HG03139 (cell line): Measurements from ENCODE around the gene SELENOO.

Experiments used
- ATAC-seq: cut with Tn5 transposase; IDR thresholded peaks from one replicate; pipeline ENCODE4 v1.9.1; 2021; ENCODE audit not compliant: unreplicated experiment

The SELENOO gene

DNA sequence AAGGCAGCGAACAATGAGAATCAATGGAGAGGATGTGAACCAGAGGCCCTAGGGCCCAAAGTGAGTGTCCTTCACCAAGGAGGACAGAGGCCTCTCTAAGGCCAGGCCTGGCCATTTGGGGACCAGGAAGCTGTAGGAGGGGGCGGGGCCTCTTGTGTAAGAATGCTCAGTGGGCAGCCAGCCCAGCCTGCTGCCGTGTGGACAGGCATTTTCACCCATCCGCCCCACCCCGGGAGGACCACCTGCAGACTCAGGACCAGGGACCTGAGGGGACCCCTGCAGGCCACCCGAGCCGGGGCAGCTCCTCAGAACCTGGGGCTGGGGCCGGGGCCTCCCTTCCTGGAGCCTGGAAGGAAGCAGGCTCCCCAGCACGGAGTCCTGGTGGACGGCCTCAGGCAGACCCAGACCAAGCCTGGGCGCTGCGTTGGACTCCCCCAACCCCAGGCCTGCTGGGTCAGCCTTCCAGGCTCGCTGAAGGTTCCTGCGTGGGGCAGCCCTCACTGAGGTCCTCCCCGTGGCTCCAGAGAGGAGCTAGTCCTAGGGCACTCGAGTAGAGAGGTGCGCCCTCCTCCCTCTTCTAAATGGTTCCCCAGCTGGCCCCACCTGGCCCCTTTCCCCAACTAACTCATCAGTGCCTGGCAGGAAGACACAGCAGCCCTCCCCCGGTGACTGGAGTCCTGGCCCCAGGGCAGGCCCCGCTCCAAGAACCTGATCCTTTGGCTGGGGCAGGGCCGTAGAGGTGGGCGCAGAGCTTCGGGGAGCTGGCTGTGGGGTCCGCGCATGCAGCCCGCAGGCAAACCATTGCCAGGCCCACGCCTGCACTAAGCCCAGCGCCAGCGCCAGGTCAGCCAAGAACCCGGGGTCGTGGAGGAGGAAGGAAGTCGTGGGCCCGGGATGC is 16.6 kb upstream of the SELENOO start:
- no peak for ATAC-seq

DNA sequence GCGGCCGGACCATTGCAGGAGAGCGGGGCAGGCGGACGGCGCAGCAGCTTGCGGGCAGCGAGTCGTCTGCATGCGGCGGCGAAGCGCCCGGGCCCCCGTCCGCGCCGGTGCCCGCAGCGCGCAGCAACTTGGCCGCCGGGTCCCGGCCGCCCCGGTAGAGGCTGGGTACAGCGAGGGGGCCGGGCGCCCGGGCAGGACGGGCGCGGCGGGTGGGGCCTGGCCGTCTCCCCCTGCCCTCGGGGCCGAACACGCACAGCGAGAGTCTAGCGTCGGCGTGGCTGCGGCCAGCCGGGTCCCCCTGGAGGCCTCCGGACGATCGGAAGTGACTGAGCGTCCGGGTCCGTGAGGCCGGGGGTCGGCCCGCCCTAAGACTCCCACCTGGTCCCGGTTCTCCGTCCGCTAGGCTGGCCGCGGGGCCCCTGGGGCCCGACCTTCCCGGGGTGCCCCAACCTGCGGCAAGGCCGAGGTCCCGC is 15.9 kb upstream of the SELENOO start:
- no peak for ATAC-seq

DNA sequence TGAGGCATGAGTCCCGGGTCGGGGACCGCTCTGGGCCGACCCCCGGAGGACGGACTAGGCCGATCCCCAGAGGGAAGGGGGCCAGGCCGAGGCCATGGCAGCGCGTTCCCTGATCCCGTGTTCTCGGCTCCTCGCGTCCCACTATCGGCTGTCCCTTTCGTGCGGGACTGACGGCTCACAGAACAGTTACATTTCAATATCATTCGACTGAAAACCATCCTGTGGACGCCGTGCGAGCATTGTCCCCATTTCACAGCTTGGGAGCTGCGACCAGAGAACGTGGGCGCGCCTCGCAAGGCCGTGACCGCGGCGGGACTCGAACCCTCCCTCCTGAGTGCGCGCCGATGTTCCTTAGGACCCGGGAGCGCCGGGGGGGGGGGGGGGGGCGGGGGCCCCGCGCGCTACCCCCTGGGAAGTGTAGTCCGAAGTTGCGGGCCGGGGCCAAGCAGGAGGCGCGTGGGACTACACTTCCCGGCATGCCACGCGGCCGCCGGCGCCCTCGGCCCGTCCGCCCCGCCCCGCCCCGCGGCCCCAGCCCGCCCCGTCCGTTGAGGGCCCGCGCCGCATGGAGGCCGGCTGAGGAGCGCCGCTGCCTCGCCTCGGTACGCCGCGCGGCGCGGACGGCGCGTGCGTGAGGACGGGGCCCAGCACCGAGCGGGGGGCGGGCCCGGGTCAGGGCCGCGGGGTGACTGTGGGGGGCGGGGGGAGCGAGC is 15.3 kb upstream of the SELENOO start, which contains the start of gene TRABD:
Gene TRABD (plus strand): TSS at position 539 of the 713 bp plus-strand sequence. CDS start 7,148 bp downstream, outside the sequence.
- ATAC-seq, result peak; percentile 28

DNA sequence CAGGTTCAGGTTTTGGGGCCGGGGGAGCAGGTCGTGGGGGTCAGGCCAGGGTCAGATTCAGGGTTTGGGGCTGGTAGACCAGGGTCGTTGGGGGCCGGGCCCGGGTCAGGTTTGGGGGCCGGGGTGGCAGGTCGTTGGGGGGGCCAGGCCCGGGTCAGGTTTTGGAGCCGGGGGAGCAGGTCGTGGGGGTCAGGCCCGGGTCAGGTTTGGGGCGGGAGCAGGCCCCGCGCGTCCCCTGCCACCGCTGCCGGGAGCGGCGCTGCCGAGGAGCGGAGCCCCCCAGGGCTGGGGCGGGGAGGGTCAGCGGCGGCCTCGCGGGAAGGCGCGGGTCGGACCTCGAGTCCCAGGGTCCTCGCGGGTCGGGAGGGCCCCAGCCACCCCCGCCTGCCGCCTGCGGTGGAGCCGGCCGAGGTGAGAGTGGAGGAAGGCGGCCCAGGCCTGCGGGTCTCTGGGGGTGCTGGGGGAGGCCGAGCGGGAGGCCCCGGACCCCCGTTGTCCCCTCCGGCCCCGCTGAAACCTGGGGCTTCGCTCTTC is 14.6 kb upstream of the SELENOO start:
- ATAC-seq, result no peak

DNA sequence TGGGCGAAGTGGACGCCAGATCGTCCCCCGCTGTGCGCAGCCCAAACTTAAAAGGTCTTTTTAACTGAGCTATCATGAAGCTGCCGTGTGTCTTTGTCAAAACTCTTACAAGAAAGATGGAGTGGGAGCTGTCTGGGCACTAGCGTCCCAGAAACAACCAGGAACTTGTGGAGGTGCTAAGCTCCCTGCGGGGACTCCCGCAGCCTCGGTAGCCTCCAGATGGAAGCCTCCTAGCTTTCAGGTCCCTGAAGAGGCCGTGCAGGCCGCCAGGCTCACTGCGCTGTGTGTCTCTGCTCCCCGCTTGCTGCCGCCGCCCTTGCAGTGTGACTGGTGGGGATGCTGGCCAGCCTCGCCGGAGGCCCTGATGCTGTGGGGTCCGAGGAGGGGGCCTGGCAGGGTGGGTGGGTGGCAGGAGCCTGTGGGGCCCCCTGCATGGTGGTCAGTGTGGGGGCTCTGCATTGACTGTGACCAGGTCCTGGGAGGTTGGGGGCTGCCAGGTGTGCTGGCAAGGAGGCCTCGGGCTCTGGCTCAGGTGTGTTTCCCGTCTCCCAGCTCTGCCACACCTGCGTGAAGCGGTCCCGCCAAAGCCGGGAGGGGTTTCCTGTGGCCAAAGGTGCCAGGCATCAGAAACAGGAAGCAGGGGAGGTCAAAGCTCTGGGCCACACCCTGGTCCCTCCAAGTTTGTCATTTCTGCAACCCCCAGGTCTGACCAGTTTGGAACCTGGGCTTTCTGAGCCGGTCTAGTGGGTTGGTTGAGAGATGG is 13.9 kb upstream of the SELENOO start:
- ATAC-seq, result no peak

DNA sequence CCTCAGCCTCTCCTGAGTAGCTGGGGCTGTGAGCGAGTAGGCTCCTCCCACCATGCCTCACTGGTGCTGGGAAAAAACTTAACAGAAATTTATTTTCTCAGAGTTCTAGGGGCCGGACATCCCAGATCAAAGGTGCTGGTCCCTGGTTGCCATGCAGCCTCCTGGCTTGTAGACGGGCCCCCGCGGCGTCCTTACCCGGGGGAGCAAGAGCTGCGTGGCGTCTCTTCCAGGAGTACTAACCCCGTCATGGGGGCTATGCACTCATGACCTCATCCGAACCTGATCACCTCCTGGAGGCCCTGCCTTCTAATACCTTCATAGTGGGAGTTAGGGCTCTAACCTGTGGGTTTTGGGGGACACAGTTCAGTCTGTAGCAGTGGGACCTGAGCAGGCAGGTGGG is 12.5 kb upstream of the SELENOO start:
- no peak for ATAC-seq

DNA sequence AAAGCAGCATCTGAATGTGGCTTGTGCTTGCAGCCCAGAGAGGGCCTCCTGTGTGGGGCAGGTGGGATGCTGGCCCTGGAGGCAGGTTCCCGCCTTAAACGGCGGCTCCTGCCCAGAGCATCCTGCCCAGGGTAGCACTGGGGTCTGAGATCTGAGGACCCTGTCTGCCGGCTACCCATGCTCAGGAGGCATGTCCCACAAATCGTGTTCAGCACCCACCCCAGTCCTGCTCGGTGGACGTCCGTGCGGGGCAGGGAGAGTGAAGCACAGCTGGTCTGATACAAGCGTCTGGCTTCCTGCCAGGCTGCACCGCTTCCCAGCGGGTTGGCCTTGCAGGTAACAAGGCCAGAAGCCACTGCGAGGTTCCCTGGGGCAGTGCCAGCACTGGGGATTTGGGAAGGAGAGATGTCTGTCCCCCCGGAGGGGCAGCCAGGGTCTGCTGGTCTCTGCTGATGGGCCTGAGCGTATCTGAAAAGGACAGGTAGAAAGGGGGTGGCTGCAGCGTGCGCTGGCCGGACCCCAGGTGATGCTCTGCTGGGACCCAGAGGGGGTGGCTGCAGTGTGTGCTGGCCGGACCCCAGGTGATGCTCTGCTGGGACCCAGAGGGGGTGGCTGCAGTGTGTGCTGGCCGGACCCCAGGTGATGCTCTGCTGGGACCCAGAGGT is 11.5 kb upstream of the SELENOO start:
- ATAC-seq, result no peak

DNA sequence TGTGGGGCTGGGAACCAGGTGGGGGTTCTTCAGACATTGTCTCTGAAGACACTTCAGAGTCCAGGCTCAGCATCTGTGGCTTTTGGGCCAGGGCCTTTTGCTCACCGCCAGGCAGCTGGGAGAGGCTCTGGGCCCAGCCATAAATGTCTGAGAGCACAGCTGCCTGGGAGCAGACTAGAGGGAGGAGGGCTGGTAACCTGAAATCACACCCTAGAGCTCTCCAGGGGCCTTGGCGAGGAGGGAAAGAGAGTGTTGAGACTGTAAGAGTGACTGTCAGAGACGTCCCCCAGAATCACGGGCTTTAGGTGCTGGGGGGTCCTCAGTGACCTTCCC is 11.0 kb upstream of the SELENOO start:
- no peak for ATAC-seq

DNA sequence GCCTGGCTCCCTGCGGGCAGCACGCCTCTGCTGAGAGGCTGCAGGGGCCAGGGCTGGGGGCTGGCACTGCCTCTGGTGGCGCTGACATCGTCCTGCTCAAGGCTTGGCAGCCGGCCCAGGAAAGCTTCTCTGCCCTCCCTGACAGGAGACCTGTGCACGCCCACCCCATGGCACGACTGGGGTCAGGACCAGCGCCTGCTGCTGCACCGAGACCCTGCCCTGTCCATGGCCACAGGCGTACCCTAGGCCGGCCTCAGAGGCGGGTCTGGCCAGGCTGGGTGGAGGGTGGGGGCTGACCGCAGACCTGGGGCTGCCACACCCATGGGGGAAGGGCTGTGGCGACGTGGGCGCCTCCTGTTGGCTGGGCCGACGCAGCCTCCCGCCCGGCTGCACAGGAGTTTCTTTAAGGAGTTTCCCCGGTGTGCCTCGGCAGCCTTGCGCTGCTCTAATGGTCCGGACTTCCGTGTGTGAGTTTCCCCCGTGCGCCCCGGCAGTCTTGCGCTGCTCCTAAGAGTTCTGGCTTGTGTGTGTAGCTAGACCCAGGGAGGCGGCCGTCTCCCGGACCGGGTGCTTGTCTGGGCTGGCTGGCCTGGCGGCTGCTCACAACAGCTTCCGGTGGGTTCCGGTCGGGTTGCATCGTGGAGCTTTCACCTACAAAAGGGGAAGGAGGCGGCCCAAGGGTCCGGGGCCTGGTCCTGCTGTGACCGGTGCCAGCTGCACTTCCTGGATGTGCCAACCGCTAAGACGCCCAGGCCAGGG is 10.4 kb upstream of the SELENOO start:
- peak; percentile 32 for ATAC-seq

DNA sequence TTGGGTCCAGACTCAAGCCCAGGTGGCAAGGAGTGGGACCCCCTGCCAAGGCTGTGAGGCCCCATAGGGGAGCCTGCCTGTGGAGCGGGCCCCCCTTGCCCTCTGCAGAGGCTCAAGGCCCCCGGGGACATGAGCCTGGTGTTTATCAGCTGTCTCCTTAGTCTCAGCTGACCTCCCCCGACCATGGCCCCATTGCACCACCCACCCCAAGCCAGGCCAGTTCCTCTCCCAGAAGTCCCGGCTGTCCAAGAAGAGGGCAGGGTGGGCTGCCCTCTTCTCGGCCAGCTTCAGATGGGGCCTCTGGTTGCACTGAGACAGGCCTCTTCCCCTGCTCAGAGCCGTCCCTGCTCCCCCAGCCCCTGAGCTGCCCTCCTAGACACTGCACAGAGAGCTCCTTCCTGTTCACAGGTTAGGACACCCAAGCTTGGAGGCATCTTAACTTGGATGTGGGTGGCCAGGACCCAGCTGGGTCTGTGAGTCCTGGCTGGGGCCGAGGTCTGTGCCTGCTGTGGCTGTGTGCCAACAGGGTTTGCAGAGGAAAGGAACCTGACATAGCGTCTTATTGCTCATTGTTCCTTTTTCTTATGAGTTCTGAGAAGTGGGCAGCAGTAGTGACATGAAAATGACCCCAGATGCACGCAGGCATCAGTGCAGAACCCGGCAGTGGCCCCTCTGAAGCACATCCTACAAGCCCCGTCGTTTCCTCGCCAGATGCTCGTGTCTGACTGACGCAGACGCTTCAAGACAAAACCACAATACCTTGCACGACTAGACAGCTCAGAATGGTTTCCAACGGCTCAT is 9.7 kb upstream of the SELENOO start:
- peak; percentile 14 for ATAC-seq

DNA sequence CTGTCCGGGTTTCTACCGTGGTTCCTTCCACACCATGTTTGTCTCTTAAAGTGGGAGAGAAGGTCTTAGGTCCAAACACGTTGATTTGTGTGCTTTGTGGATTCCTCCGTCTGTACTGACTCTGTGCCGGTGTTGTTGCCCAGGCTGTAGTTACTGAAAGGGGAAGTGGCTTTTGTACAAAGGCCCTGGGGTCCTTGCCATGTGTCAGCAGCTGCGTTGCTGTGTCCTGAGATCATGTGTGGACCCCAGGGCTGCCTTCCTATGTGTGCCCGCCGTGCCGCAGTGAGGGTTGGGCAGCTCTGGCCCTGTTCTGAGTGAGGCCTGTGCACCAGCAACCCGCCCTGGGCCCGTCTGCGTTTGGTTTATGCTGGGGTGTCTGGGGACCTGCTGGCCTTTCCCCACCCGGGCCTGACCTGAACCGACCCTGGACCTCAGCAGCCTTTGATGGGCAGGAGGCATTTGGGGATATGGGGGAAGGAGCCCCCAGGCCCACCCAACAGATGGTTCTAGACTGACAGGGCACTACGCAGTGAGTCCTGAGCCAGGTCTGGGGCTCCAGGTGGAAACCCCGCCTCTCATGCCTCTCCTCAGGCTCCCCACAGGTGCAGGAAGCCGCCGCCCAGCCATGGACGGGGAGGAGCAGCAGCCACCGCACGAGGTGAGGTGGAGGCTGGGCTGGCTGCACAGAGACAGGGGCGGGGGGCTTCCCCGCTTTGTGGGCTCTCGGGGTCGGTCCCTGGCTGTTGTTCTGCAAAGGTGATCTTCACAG is 8.2 kb upstream of the SELENOO start:
- ATAC-seq, result no peak

DNA sequence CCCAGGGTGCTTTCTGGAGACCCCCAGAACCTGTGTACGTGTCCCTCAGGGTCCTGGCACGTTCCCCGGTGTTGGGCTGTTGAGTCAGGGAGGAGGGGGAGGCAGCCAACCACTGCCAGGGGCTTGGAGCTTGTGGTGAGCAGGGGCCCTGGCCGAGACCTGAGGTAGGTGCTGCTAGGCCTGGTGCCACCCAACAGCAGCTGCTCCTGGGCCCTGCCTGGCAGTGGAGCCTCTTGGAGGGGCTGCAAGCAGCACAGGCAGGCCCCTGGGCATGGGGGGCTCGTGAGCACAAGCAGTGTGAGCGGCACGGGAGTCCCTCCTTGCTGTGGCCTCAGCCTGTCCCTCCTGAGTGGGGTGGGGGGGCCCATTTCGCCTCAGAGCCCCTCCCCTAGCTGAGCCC is 7.2 kb upstream of the SELENOO start:
- no peak for ATAC-seq

DNA sequence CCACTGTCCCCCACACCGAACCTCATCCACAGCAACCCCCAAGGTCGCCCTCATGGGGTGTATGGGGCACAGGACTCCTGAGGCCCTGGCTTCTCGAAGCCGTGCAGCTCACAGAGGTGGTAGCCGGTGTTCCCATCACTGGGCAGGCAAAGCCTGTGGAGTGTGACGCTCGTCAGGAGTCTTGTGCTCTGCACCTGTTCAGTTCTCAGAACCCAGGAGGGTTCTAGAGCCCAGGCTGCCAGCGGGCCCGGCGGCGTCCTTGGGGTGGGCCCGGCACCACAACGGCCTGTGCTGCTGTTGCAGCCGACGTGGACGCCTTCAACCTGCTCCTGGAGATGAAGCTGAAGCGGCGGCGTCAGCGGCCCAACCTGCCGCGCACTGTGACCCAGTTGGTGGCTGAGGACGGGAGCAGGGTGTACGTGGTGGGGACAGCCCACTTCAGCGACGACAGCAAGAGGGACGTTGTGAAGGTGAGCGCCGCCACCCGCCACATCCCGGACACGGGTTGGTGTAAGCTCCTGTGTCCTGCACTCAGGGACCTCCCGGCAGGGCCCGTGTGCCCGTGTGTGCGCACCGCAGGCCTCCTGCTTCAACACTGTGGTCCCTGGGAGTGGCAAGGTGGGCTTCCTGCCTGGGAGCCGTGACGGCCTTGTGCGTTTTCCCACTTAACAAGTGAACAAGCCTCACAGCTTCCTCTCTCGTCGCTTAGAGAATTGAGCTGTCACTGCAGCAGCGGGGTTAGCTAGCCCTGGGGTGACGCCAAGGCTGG is 6.6 kb upstream of the SELENOO start:
- ATAC-seq, result no peak

DNA sequence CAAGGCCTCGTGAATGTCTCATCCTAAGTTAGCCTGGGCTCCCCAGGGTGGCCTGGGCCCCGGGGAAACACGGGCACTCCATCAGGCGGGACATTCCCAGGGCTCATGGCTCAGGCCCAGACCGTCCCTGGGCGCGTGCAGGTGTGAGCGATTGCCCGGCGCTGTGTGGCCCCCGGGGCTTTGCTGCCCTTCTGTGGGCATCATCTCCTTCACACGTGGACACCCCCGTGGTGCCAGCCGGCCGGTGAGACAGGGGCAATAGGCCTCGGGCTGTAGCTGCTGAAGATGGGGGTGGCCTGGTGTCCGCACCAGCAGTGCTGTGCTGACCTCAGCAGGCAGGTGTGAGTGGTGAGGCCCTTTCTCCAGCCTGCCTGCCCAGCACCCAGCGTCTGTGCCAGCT is 4.6 kb upstream of the SELENOO start:
- no peak for ATAC-seq

DNA sequence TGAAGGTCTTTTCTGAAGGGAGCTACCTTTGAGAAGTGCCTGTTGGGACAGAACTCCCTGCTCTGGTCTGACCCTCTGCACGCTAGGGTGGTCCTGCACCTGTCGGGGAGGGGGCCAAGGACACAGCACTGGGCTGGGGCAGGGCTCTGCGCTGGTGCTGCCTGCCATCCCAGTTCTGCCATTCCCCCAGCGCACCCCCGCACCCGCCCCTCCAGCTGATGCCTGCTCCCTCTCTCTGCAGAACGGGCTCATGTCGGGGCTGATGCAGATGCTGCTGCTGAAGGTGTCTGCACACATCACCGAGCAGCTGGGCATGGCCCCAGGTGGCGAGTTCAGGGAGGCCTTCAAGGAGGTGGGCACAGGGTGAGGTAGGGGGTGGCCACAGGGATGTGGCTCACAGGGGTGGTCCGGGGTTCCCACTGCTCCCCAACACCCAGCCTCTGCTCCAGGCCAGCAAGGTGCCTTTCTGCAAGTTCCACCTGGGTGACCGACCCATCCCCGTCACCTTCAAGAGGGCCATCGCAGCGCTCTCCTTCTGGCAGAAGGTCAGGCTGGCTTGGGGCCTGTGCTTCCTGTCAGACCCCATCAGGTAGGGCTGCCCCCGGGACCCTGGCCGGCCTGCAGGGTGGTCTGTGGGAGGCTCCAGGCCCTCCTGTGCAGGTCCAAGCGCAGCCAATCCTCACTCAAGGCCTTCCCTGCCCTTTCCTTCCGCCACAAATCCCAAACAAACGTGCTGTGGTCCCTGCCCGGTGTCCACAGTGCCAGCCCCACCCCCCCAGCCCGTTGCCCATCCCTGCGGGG is 3.6 kb upstream of the SELENOO start:
- no peak for ATAC-seq

DNA sequence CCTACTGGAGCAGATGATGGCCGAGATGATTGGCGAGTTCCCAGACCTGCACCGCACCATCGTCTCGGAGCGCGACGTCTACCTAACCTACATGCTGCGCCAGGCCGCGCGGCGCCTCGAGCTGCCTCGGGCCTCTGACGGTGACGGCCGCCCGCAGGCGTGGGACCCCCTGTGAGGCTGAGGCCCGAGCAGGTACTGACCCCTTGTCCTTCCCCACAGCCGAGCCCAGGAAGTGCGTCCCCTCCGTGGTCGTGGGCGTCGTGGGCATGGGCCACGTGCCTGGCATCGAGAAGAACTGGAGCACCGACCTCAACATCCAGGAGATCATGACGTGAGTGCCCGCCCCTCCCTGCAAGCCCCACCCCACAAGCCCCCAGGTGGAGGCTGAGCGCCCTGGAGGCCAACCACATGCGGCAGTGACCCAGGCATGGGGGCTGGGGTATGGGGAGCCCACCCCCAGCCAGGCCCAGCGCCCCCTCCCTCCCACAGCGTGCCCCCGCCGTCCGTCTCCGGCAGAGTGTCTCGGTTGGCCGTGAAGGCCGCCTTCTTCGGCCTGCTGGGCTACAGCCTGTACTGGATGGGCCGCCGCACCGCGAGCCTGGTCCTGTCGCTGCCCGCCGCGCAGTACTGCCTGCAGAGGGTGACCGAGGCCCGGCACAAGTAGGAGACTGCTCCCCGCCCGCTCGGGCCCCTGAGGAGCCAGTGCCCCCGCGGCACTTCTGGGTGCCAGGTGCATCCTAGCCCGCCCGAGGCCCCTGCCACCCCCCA is 2.8 kb upstream of the SELENOO start:
- no peak for ATAC-seq
